Measurements from ENCODE around the gene SH2D4B. TPM values are rescaled to one million over a fixed set of nuclear protein-coding genes. Genes with fewer than 3 reads are reported as not detected.

The SH2D4B gene
- total RNA-seq, 1 experiment from 2014 or later: 0.05 TPM

DNA sequence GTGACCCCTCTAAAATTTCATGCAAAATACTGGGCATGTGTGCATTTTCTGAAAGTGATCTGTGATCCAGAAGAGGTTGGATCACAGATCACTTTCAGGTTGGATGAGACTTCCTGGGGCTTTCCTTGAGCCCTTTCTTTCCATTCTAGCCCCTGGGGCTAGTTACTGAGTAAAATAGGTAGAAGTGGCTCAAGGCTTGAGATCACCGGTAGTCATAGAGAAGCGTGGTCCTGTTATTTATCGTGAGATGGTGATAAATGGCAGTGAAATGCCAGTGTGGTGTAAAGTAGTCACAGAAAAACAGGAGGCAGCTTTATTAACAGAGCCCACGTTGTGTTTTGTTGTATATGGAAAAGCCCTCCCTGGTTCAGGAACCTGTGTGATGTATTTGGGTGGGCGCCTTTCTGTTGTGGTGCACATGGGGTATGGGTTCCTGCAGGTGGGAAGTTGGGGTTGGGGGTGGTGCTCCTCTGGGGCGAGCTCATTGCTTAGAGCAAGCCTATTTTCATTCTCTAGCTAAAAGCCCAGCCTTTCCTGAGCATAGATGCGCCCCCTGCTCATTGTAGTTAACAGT is 34.0 kb upstream of the SH2D4B start:
- DNase-seq (ENCODE audit: low read depth): no peak

DNA sequence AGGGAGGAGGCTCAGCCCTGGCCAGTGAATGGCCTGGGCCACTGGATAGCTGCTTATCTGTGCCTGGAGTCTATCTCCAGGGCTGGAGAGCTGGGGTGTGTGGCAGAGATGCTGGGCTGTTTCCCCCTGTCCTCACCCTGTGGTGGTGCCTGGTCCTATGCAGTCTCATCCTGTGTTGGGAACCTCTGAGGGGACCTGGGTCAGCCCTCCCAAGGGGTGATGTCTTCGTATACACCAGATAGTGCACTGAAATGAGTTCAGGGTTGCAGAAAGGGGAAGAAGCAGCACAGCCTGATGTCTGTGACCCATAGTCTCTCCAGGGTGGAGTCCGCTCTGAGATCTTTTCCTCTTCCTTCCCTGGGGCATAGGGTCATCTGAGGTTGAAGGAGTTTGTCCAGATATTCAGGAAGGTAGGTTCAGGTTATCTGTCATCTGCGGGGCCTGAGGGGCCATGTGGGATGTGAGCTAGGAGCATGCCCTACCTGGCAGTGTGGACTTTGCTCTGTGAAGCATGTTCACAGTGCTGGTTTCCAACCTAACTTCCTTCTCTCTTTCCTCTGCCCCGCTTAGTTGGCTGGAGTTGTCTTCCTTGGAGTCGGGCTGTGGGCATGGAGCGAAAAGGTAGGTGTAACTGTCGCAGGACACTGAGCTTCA is 33.4 kb upstream of the SH2D4B start:
- no peak for DNase-seq (ENCODE audit: low read depth)

DNA sequence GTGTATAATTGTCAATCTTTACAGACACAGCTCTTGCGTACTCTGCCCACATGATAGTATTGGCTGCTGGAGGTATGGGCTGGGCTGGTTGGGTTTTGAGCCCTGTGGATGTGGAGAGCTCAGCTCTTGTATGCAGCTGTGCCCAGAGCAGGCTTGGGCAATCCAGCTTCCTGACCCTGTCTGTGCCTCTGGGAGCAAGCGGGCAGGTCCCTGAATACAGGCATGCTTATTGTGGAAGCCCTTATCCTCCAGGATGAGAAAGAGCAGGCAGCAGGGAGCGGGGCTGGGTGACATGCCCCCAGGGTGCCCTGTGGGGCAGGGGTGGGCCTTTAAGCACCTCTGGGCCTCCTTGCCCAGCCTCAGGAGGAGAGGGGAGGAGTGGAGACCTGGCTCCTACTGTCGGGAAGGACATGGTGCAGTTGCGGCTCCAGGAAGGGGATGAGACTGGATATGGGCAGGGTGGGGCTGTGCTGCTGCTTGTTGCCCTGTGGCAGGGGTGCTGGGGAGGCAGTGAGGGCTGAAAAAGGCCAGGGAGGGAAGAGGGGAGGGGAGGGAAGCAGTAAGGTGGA is 32.7 kb upstream of the SH2D4B start:
- DNase-seq (ENCODE audit: low read depth): no peak

DNA sequence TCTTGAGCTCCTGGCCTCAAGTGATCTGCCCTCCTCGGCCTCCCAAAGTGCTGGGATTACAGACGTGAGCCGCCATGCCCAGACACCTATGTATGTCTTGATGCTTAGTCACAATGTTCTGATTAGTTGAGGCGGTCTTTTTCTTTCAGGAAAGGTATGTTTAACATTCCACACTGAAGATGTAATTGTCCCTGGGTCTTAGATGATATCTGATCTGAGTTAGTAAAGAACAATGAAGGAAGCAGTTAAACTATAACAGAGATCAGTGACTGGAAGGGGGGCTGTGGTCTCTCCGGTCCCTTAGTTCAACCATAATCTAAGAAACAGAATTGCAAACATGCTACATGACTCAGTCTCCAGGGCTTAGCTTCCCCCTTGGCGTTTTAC is 31.5 kb upstream of the SH2D4B start:
- peak; percentile 89 for DNase-seq (ENCODE audit: low read depth)

DNA sequence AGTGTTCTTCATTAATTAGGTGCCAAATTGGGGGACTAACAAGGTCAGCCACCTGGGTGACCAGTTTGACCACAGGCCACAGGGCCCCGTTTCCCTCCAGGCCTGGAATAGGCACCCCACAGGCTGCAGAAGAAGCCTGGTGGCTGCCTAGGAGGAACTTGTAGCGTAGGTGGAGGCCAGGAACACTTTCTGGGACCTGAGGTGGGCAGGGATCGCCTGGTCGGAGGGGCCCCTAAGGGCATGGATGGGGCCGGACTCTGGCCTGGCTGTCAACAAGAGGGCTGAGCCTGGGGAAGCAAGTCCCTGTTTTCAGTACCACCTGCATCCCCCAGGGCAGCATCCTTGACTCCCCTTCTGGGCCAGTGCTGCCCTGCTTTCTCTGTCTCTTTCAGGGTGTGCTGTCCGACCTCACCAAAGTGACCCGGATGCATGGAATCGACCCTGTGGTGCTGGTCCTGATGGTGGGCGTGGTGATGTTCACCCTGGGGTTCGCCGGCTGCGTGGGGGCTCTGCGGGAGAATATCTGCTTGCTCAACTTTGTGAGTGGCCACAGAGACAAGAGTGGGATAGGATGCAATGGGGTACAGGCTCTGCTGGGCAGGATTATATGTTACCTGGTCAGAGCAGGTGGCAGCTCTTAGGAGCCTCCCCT is 30.7 kb upstream of the SH2D4B start:
- DNase-seq (ENCODE audit: low read depth): no peak

DNA sequence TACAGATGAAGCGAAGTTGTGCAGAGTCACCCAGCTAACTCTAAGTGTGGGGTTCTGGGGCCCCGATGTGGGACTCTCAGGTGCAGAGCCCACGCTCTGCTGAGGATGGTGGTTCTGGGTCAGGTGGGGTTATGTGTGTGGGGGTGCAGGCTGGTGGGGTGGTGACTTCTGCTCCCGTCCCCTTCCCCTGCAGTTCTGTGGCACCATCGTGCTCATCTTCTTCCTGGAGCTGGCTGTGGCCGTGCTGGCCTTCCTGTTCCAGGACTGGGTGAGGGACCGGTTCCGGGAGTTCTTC is 28.6 kb upstream of the SH2D4B start:
- DNase-seq (ENCODE audit: low read depth): no peak

DNA sequence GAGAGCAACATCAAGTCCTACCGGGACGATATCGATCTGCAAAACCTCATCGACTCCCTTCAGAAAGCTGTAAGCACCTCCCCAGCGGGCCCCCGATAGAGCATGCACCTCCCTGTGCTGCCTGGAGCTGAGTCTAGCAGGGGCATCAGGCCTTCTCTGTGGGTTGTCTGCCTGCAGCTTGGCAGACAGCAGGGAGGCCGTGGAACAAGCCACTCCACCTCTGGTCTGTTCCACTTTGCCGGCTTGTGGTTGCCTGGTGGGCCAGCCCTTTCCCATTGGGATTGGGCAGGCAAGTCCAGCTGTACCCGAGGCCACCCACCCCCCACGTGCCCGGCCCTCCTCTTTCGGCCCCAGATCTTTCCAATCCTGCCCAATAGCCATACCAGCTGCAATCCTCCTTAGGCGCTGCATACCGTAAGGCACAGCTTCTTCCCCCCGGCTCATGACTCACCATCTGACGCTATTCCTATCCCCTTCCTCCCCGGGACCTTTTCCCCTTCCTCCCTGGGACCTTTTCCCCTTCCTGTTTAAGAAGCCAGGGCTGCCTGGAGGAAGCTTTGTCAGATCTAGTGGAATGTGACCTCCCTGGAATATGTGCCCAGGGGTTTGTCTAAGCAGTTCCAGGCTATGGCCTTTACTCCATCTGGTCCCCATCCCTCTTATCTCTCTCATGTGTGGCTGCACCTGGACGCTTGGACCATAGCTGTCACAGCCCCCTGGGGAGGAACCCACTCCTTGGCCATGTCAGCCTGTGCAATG is 28.1 kb upstream of the SH2D4B start:
- DNase-seq (ENCODE audit: low read depth): peak; percentile 97

DNA sequence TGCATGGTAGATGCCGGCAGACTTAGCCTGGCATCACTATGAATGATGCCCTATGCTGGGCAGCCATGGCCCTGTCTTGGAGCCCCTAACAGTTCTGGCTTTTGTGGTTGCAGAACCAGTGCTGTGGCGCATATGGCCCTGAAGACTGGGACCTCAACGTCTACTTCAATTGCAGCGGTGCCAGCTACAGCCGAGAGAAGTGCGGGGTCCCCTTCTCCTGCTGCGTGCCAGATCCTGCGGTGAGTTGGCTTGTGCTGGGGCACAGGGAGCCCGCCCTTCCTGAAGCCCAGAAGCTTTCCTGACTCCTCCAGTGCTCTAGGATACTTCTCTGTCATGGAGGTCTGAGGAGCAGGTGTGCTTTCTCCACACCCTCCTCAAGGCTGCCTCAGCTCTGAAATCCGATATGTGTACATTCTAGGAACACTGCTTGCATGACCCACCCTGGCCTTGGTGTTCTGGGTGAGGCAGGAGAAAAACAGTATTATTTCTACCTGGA is 25.6 kb upstream of the SH2D4B start:
- no peak for DNase-seq (ENCODE audit: low read depth)

DNA sequence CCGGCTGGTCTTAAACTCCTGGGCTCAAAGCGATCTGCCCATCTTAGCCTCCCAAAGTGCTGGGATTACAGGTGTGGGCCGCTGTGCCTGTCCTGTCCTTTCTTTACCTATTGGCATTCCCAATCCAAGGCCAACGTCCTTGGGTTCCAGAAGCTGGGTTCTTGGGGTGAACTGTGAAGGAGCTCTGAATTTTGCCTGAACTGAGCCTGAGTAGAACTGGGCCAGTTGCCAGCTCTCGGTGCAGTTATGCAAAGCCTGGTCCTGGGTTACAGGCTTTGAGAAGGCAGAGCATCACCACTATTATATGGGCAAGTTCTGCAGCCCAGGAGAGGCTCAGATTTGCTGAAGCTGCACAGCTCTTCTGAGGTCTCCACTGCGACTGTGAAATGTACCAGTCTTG is 24.6 kb upstream of the SH2D4B start:
- no peak for DNase-seq (ENCODE audit: low read depth)

DNA sequence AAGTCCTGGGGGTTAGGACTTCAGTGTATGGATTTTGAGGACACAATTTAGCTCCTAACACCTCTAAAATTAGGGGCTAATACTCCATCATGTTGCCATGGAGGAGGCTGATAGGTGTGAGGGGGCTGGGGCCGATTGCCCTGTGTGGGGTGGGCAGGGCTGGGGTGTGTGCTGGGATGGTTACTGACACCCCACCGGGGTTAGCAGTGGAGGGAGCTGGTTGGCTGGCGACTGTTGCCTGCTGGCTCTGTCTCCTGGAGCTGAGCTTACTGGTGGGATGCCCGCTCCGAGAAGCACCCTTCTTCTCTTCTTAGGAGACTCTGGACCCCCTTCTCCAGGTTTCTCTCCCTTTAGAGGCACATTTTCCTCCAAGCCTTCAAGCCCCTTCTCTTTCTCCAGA is 22.2 kb upstream of the SH2D4B start:
- no peak for DNase-seq (ENCODE audit: low read depth)

DNA sequence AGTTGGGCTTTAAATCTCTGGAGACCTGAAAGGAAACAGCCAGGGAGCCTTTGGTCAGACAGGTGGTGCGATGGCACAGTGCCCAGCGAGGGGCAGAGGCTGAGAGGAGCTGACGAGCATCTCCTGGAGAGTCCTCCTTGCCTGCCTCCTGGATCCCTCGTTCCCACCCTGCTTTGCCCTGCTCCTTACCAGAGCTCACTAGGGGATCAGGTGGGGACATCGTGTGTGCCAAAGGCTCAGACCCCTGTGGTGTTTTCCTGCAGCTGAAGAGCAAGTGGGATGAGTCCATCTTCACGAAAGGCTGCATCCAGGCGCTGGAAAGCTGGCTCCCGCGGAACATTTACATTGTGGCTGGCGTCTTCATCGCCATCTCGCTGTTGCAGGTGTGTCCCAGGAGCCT is 21.8 kb upstream of the SH2D4B start:
- DNase-seq (ENCODE audit: low read depth): no peak

DNA sequence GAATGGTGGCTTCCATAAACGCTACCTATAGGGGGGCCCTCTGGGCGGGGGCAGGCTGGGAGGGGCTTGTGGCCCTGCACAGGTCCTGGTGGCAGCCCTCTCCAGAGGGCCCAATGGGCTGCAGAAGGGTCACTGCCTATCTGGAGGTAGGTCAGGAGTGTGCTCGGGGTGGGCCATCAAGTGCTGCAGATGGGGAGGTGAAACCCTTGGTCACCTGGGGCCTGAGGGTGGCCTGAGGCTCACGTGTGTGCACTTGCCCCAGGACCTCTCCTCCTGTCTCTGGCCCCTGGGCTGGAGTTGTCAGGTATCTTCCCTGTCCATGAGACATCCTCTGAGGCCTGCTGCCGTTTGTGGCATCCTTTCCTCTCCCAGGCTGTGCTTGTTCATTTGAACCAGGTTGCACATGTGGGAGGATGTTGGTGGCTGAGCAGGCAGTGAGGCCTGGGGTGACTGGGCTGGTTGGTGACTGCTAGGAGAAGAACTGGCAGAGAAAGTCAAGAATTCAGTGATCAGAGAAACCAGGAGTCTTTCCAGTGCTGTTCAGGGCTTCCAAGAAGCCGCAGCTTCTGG is 21.1 kb upstream of the SH2D4B start:
- no peak for DNase-seq (ENCODE audit: low read depth)

DNA sequence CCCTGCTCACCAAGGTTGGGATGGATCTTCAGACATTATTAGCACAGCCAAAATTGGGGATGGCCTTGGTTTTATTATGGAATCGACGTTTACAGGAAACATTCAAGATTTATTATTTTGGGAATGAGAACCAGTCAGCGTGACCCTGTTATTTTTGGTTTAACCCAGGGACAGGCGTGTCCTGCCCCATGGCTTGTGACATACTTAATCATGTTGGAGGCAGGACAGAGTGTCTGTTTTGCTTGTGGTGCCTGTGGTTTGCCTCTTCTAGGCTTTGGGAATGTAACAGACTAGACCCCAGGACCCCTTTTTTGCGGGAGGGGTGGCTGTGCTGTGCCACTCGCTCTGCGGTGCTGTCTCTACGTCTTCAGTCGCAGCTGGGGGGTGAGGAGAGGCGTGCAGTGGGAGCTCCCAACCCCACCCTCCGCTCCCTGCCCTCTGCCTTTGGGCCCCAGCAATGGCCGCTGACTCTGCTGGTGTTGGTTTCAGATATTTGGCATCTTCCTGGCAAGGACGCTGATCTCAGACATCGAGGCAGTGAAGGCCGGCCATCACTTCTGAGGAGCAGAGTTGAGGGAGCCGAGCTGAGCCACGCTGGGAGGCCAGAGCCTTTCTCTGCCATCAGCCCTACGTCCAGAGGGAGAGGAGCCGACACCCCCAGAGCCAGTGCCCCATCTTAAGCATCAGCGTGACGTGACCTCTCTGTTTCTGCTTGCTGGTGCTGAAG is 20.1 kb upstream of the SH2D4B start:
- DNase-seq (ENCODE audit: low read depth): no peak

DNA sequence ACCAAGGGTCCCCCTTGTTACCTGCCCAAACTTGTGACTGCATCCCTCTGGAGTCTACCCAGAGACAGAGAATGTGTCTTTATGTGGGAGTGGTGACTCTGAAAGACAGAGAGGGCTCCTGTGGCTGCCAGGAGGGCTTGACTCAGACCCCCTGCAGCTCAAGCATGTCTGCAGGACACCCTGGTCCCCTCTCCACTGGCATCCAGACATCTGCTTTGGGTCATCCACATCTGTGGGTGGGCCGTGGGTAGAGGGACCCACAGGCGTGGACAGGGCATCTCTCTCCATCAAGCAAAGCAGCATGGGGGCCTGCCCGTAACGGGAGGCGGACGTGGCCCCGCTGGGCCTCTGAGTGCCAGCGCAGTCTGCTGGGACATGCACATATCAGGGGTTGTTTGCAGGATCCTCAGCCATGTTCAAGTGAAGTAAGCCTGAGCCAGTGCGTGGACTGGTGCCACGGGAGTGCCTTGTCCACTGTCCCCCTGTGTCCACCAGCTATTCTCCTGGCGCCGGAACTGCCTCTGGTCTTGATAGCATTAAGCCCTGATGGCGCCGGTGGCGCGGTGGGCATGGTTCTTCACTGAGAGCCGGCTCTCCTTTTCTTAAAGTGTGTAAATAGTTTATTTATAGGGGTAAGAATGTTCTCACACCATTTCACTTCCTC is 19.4 kb upstream of the SH2D4B start:
- DNase-seq (ENCODE audit: low read depth): no peak

DNA sequence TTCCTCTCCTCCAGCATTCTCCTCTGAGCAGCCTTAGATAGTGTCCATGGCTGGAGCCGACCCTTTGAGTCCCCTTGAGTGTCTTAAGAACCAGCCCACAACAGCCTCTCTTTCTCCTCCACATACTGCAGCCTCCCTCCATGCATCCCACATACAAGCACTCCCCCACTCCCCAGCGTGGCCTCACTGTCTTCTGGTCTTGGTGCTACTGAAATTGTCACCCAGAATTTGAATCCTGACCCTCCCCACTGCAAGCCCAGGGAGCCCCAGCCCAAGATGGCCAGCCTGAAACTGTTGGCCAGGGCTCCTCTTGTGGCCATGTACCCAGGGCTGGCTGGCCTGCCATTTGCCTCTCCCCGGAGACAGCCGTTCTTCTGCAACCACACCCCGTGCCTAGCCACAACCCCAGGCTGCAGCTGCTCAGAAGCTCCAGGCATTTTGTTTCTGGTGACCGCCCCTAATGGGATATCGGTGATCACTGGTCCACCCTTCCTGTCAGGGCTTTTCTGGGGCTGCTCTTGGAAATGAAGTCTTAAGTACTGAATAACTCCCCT is 18.8 kb upstream of the SH2D4B start:
- no peak for DNase-seq (ENCODE audit: low read depth)

DNA sequence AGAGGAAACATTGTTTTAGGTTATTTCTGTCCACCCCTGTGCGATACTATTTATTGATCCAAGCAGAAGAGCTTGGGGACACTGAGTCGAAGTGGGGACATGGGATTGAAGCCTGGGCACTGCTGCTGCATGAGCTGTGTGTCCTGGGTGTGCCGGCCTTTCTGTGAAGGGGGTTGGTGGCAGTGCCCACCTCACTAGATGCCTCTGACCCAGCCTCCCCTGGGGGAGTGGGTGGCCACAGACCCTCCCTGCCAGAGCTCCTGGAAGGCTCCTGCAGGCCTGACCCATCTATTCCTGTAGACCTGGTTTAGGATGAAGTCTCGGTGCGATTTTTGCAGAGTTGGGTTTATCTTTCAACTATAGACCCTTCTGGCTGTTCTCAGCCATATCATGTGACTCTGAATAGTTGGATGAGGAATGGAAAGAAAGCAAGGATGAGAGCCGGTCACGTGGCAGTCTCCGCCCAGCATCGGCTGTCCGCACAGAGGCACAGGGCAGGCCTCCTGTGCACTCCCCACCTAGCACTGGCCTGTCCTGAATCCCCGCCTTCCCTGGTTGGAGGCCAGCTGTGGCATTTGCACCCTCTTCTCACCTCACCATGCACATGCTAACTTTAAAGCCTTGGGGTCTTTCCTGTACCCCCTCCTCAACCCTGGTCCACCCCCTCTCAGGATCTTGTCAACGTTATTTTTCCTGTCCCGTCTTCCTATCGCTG is 17.6 kb upstream of the SH2D4B start:
- DNase-seq (ENCODE audit: low read depth): no peak

DNA sequence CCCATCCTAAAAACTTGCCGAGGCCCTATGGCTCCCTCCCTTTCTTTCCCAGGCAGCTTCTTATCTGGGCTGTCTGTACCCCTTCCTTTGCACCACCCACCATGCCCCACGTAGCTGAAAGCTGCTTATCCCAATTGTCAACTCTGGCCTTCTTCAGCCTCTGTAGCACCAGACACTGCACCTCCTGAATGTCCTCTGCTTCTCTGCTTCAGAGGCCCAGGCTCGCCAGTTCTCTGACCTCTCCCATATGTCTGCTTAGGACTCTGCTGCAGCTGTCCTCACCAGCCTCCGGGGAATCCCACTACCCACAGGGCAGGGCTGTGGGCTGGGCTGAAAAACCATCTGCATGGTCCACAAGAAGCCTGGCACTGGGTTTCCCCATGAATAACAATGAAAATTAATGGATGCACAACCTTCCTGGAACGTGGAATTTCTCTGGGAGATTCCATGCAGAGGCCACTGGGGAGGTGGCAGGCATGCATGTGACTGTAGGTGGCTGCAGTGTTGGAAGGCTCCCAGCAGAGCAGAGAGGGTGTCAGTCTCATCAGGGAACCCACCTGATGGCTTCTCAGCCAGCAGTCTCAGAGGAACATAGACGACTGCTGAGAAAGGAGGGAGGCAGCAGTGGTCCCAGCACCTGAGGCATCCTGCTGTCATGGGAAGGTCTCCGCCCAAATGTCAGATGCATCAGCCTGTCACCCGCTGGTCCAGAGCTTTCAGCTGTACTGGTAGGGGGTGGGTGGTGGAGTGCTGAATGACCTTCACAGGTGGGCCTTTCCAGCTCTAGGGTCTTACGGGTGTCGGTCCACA is 16.8 kb upstream of the SH2D4B start:
- DNase-seq (ENCODE audit: low read depth): no peak

DNA sequence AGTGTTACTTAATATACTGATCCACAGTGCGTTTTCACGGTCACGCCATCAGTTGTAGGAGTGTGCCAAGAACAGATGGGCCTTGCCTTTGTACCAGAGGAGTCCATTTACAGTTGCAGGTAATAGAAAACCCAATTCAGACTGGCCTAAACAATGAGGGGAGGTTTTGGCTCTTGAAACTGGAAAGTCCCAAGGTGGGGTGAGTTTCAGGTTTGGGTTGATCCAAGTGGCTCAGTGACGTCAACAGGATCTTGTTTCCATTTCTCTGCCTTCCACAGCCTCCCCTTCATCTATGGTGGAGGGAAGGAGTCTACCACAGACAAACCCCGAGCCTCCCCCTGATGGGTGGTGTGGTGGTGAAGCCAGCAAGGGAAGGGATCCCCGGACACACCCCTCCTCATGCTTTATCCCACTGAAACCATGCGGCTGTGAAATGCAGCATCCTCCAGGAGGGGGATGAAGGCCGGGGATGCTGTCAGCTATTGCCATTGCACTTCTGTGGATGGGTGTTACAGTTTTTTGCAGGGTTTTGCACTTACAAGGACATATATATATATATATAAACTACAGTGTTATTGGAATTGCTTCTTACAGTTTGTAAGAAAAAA is 14.8 kb upstream of the SH2D4B start:
- no peak for DNase-seq (ENCODE audit: low read depth)

Measured in HT1080 (cell line).